Fibroblast of the aortic adventitia (primary cell): ENCODE results near the gene DPF3. TPM values are rescaled to one million over a fixed set of nuclear protein-coding genes. Genes with fewer than 3 reads are reported as not detected.
A peak's percentile ranks its signal among the peaks of the same experiment; 100 is the strongest.

Experiments used
- DNase-seq: peaks from one replicate; pipeline ENCODE4 v3.0.0-alpha.2; 2010; ENCODE audit warnings: low read depth
- H3K4me3 ChIP-seq: 2 replicates; pipeline ENCODE4 v1.5.1; 2011; ENCODE audit warnings: low read depth, mild to moderate bottlenecking, control low read depth, low read length, moderate library complexity
- total RNA-seq: library from RNA; depleted of rRNA; stranded (reverse); fragments of >200 nt; gene quantifications from 2 replicates; pipeline ENCODE4 v1.2.3, GENCODE V29; 2012; ENCODE audit warnings: low replicate concordance
- TF ChIP-seq, protein P1 (sequence below): IDR thresholded peaks from 2 replicates; pipeline ENCODE4 v1.5.1; 2011; ENCODE audit warnings: mild to moderate bottlenecking, low read length, control low read depth, inconsistent platforms; ENCODE audit not compliant: insufficient read depth

DPF3 gene
- total RNA-seq, 1 donor = 16.3 TPM

DNA sequence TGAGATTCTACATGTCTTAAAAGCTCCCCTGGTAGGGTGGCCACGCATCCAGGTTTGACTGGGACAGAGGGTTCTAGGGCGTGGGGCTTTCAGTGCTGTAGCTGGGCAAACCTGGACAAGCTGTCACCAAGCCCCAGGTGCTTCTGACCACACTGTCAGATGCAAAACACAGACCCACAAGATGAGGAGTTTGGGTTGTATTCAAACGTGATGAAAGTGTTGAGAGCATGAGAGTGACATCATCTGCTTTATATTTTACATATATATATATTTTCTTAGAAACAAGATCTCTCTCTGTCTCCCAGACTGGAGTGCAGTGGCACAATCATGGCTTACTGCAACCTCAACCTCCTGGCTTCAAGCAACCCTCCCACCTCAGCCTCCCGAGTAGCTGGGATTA is 210.1 kb downstream of the DPF3 start:
- H3K4me3 ChIP-seq = no peak overlapping the region
- no peak for DNase-seq
- TF ChIP-seq, protein P1, sequence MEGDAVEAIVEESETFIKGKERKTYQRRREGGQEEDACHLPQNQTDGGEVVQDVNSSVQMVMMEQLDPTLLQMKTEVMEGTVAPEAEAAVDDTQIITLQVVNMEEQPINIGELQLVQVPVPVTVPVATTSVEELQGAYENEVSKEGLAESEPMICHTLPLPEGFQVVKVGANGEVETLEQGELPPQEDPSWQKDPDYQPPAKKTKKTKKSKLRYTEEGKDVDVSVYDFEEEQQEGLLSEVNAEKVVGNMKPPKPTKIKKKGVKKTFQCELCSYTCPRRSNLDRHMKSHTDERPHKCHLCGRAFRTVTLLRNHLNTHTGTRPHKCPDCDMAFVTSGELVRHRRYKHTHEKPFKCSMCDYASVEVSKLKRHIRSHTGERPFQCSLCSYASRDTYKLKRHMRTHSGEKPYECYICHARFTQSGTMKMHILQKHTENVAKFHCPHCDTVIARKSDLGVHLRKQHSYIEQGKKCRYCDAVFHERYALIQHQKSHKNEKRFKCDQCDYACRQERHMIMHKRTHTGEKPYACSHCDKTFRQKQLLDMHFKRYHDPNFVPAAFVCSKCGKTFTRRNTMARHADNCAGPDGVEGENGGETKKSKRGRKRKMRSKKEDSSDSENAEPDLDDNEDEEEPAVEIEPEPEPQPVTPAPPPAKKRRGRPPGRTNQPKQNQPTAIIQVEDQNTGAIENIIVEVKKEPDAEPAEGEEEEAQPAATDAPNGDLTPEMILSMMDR = no peak

DNA sequence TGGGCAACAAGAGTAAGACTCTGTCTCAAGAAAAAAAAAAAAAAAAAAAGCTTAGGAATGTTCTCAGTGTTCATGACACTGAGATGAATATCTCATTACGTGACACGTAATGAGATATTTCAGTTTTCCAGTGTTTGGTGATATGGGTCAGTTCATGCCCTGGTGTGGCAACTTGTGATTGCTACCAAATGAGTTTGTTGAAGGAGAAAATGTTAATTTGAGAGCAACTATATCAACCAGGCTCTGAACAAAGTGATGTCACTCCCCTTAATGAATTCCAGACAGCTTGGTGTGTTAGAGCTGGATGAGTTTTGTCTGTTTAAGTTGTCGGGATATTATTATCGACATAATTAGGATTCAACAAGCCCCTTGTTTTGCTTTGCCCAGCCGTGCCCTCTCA is 211.7 kb downstream of the DPF3 start:
- TF ChIP-seq, protein P1 = no peak
- H3K4me3 ChIP-seq = no peak overlapping the region

GRCh38 chr14:72680853-72681640 is 212.9 kb downstream of the DPF3 start:
- DNase-seq = no peak
- H3K4me3 ChIP-seq = no peak overlapping the region
- TF ChIP-seq, protein P1 = no peak

More for the DNA sequence above, 211.7 kb downstream of the DPF3 start:
- peak; percentile 44 for DNase-seq

GRCh38 chr14:72679536-72680151 is 214.3 kb downstream of the DPF3 start:
- no peak for DNase-seq
- TF ChIP-seq, protein P1 = no peak
- H3K4me3 ChIP-seq = no peak overlapping the region

DNA sequence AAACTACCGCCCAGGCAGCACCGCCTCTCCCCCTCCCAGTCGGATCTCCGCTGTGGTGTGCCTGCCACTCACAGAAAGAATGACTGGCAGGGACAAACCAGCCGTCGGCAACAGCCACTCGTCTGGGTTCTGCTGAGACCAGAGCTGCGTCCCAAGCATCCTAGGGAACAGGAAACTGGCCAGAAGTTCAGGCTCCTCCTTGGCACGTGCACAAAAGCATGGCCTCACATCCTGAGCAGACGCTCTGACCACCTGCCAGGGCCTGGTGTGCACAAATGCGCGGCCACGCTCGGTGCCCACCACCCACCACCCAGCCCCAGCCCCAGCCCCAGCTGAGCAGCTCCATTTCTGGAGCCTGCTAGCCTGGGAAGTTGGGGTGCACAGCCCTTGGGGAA is 214.8 kb downstream of the DPF3 start:
- DNase-seq = peak; percentile 47
- H3K4me3 ChIP-seq = no peak overlapping the region
- TF ChIP-seq, protein P1 = no peak

DNA sequence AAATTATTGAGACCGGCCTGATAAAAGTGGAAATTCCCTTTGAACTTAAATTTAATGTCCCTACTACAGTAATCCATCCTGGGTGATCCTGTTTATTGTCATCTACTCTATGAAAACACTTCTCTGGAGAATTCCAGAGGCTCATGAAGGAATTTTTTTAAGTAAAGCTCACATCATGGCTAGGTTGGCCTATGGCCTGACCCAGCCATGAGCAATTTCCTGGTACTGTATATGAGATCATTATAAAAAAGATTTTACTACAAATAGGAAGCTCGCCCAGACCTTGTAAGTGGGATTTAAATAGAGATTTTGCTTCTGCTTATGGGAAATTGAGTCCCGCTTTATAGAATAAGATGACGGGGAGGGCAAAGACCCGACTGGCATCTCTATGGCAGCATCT is 215.5 kb downstream of the DPF3 start:
- no peak overlapping the region for H3K4me3 ChIP-seq
- TF ChIP-seq, protein P1 = no peak
- DNase-seq = peak; percentile 68

DNA sequence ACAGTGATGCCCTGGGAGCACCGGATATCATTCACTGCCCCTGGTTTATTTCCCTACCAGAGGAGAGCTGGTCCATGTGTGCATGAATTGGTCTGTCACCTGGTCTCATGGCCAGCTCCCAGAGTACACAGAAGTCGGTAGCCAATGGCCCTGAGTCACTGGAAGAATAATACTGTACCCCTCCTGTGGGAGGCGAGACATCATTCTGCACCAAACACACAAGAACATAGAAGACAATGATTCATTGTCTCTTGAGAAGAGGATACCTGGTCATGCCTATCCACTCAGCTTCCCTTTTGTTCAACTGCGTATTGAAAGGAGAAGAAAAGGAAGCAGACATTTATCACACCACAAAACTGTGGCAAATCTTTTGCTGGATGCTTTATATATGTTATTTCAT is 216.2 kb downstream of the DPF3 start:
- DNase-seq = no peak
- TF ChIP-seq, protein P1 = no peak
- no peak overlapping the region for H3K4me3 ChIP-seq
